Right lobe of liver (tissue), 4 donors: ENCODE measurements around the gene TPSAB1.

Experiments used
- POLR2A ChIP-seq: fragments of 450-650 bp; IDR thresholded peaks from one replicate; pipeline ENCODE4 v1.6.1; 2017; ENCODE audit warnings: antibody characterized with exemption, mild to moderate bottlenecking
- TF ChIP-seq, protein P1 (sequence below), 4 donors: fragments of 200-600 bp in 3 of 4; fragments of 450-650 bp in 1 of 4; IDR thresholded peaks; one replicate each; pipeline versions ENCODE4 v1.5.1 to v1.8.0; 2016 to 2022; ENCODE audit warnings: antibody characterized with exemption in 4 of 4, mild to moderate bottlenecking in 2 of 4
- donor health status: DM: no; HTN: no; CAD: no.
- donor health status: DM: no; HTN: no; CAD: no.
- donor health status: DM: no; HTN: yes; CAD: no.

DNA sequence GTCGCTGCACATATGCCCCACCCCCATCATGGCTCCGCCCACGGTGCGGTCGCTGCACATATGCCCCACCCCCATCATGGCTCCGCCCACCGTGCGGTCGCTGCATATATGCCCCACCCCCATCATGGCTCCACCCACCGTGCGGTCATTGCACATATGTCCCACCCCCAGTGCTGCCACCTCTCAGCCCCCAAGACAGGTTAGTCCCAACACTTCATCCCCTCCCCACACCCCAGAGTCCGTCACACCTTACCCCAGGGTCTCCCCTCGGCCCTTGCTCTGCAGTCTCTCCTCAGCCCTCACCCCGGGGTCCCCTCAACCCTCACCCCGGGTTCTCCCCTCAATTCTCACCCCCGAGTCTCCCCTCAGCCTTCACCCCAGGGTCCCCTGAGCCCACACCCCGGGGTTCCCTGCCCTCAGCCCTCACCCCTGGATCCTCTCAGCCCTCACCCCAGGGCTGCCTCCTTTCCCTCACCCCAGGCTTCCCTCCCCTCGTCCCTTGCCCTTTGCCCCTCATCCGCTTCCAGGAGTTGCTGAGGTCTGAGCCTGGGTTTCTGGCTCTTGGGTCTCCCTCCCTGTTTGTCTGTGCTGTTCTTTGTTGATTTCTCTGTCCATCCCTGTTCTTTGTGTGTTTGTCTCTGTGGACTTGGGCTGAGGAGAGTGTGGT, 41.0 kb upstream of the TPSAB1 start:
- TF ChIP-seq, protein P1, sequence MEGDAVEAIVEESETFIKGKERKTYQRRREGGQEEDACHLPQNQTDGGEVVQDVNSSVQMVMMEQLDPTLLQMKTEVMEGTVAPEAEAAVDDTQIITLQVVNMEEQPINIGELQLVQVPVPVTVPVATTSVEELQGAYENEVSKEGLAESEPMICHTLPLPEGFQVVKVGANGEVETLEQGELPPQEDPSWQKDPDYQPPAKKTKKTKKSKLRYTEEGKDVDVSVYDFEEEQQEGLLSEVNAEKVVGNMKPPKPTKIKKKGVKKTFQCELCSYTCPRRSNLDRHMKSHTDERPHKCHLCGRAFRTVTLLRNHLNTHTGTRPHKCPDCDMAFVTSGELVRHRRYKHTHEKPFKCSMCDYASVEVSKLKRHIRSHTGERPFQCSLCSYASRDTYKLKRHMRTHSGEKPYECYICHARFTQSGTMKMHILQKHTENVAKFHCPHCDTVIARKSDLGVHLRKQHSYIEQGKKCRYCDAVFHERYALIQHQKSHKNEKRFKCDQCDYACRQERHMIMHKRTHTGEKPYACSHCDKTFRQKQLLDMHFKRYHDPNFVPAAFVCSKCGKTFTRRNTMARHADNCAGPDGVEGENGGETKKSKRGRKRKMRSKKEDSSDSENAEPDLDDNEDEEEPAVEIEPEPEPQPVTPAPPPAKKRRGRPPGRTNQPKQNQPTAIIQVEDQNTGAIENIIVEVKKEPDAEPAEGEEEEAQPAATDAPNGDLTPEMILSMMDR (IDR thresholded peaks at IDR 0.05), result no peak
- TF ChIP-seq POLR2A, result no peak
